SK-N-SH treated with all-trans-retinoic acid at 6 μM for 48 hours (cell line): ENCODE measurements around the gene SDF4.

Source experiments
- ATAC-seq: fragments of 200-7000 bp; cut with Tn5 transposase; 3 replicates; pipeline ENCODE4 v1.9.1; 2020; ENCODE audit warnings: mild to moderate bottlenecking, moderate library complexity
- BACH2 ChIP-seq: fragments of 250-450 bp; sonication (Bioruptor Pico); IDR thresholded peaks from 2 replicates; pipeline ENCODE4 v1.9.0; 2021; ENCODE audit warnings: mild to moderate bottlenecking, borderline replicate concordance
- CSDC2 ChIP-seq: fragments of 250-450 bp; sonication (Bioruptor Pico); IDR thresholded peaks from 2 replicates; pipeline ENCODE4 v1.5.0; 2020; ENCODE audit warnings: mild to moderate bottlenecking, moderate library complexity
- ESRRG ChIP-seq: fragments of 250-450 bp; sonication (Bioruptor Pico); IDR thresholded peaks from 2 replicates; pipeline ENCODE4 v1.6.1; 2021; ENCODE audit warnings: mild to moderate bottlenecking
- GLIS3 ChIP-seq: fragments of 250-450 bp; sonication (Bioruptor Pico); IDR thresholded peaks from 2 replicates; pipeline ENCODE4 v1.5.0; 2020; ENCODE audit warnings: mild to moderate bottlenecking, moderate library complexity
- ISL1 ChIP-seq: fragments of 250-450 bp; sonication (Bioruptor Pico); IDR thresholded peaks from 2 replicates; pipeline ENCODE4 v2.1.2; 2022; ENCODE audit warnings: mild to moderate bottlenecking, moderate library complexity
- OSR1 ChIP-seq: fragments of 250-450 bp; sonication (Bioruptor Pico); IDR thresholded peaks from 2 replicates; pipeline ENCODE4 v1.8.0; 2022; ENCODE audit warnings: moderate library complexity, mild to moderate bottlenecking, inconsistent platforms
- PPARA ChIP-seq: fragments of 250-450 bp; sonication (Bioruptor Pico); IDR thresholded peaks from 2 replicates; pipeline ENCODE4 v1.5.0; 2020; ENCODE audit warnings: mild to moderate bottlenecking, borderline replicate concordance
- RARB ChIP-seq: fragments of 250-450 bp; sonication (Bioruptor Pico); IDR thresholded peaks from 2 replicates; pipeline ENCODE4 v1.8.0; 2021; ENCODE audit warnings: mild to moderate bottlenecking, moderate library complexity
- TCF4 ChIP-seq: fragments of 250-450 bp; sonication (Bioruptor Pico); IDR thresholded peaks from 2 replicates; pipeline ENCODE4 v1.8.0; 2021; ENCODE audit warnings: mild to moderate bottlenecking, moderate library complexity, borderline replicate concordance
- TOX ChIP-seq: fragments of 250-450 bp; sonication (Bioruptor Pico); IDR thresholded peaks from 2 replicates; pipeline ENCODE4 v1.8.0; 2021; ENCODE audit warnings: mild to moderate bottlenecking, moderate library complexity, borderline replicate concordance
- ZC3H10 ChIP-seq: fragments of 250-450 bp; sonication (Bioruptor Pico); IDR thresholded peaks from 2 replicates; pipeline ENCODE4 v1.5.1; 2021; ENCODE audit warnings: mild to moderate bottlenecking, moderate library complexity
- ZFP3 ChIP-seq: fragments of 250-450 bp; sonication (Bioruptor Pico); IDR thresholded peaks from 2 replicates; pipeline ENCODE4 v1.5.0; 2020; ENCODE audit warnings: mild to moderate bottlenecking, moderate library complexity
- ZFP30 ChIP-seq: fragments of 450-650 bp; formaldehyde crosslinking; IDR thresholded peaks from 2 replicates; pipeline ENCODE4 v1.5.0; 2022; ENCODE audit warnings: mild to moderate bottlenecking, moderate library complexity
- ZNF565 ChIP-seq: fragments of 450-650 bp; formaldehyde crosslinking; conservative IDR thresholded peaks from 2 replicates; pipeline ENCODE4 v1.5.0; 2020; ENCODE audit warnings: low read depth, mild to moderate bottlenecking, moderate library complexity
- ZNF8 ChIP-seq: fragments of 450-650 bp; formaldehyde crosslinking; IDR thresholded peaks from 2 replicates; pipeline ENCODE4 v1.5.0; 2020; ENCODE audit warnings: mild to moderate bottlenecking, moderate library complexity
- TF ChIP-seq, protein P1 (sequence below): fragments of 250-450 bp; sonication (Bioruptor Pico); IDR thresholded peaks from 2 replicates; pipeline ENCODE4 v1.5.0; 2020; ENCODE audit warnings: mild to moderate bottlenecking, moderate library complexity
- TF ChIP-seq, protein P2 (sequence below): fragments of 250-450 bp; sonication (Bioruptor Pico); IDR thresholded peaks from 2 replicates; pipeline ENCODE4 v1.8.0; 2021; ENCODE audit warnings: low read depth, mild to moderate bottlenecking, moderate library complexity, borderline replicate concordance
- TF ChIP-seq, protein P3 (sequence below): fragments of 250-450 bp; sonication (Bioruptor Pico); IDR thresholded peaks from 2 replicates; pipeline ENCODE4 v1.5.1; 2020; ENCODE audit warnings: low read depth, mild to moderate bottlenecking, moderate library complexity
- TF ChIP-seq, protein P4 (sequence below): fragments of 250-450 bp; sonication (Bioruptor Pico); IDR thresholded peaks from 2 replicates; pipeline ENCODE4 v1.8.0; 2020; ENCODE audit warnings: mild to moderate bottlenecking, moderate library complexity, borderline replicate concordance
- TF ChIP-seq, protein P5 (sequence below): fragments of 250-450 bp; sonication (Bioruptor Pico); IDR thresholded peaks from 2 replicates; pipeline ENCODE4 v1.5.1; 2021; ENCODE audit warnings: mild to moderate bottlenecking, moderate library complexity

SDF4 gene

DNA sequence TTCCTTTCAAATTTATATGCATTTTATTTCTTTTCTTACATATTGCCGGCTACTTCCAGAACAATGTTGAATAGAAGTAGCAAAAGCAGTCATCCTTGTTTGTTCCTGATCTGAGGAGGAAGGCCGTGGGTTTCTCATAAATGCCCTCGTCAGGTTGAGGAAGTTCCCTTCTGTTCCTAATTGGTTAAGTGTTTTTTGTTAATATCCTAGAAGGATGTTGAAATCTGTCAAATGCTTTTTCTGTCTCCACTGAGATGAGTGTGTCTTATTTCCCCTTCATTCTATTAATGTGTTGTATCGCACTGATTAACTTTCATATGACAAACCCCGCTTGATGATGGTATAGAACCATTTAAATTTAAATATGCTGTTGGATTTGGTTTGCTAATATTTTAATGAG is 42.7 kb downstream of the SDF4 start:
- TF ChIP-seq GLIS3 (CRISPR knock-in tag) (no peak), ZNF565 (CRISPR knock-in tag) (no peak), TCF4 (no peak), ISL1 (CRISPR knock-in tag) (no peak)
- TF ChIP-seq, protein P1, sequence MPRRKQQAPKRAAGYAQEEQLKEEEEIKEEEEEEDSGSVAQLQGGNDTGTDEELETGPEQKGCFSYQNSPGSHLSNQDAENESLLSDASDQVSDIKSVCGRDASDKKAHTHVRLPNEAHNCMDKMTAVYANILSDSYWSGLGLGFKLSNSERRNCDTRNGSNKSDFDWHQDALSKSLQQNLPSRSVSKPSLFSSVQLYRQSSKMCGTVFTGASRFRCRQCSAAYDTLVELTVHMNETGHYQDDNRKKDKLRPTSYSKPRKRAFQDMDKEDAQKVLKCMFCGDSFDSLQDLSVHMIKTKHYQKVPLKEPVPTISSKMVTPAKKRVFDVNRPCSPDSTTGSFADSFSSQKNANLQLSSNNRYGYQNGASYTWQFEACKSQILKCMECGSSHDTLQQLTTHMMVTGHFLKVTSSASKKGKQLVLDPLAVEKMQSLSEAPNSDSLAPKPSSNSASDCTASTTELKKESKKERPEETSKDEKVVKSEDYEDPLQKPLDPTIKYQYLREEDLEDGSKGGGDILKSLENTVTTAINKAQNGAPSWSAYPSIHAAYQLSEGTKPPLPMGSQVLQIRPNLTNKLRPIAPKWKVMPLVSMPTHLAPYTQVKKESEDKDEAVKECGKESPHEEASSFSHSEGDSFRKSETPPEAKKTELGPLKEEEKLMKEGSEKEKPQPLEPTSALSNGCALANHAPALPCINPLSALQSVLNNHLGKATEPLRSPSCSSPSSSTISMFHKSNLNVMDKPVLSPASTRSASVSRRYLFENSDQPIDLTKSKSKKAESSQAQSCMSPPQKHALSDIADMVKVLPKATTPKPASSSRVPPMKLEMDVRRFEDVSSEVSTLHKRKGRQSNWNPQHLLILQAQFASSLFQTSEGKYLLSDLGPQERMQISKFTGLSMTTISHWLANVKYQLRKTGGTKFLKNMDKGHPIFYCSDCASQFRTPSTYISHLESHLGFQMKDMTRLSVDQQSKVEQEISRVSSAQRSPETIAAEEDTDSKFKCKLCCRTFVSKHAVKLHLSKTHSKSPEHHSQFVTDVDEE = no peak
- ATAC-seq = no peak

DNA sequence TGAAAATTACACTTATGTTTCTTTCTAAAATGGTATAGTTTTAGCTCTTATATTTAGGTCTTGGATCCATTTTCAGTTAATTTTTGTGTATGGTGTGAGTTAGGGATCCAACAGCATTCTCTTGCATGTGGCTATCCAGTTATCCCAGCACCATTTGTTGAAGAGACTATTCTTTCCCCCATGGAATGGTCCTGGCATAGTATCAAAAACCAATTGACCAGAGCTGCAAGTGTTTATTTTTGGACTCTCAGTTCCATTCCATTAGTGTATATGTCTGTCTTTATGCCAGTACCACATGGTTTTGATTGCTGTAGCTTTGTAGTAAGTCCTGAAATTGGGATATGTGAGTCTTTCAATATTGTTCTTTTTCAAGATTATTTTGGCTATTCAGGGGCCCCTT is 43.9 kb downstream of the SDF4 start:
- no peak for ATAC-seq
- TF ChIP-seq TOX (CRISPR knock-in tag) = no peak
- no peak for TF ChIP-seq ZFP3 (CRISPR knock-in tag)
- TF ChIP-seq RARB (CRISPR knock-in tag) = no peak
- no peak for TF ChIP-seq ZFP30 (CRISPR knock-in tag)
- TF ChIP-seq OSR1 = no peak
- no peak for TF ChIP-seq ESRRG (CRISPR knock-in tag)
- no peak for TF ChIP-seq BACH2 (CRISPR knock-in tag)
- no peak for TF ChIP-seq ZNF565 (CRISPR knock-in tag)
- TF ChIP-seq GLIS3 (CRISPR knock-in tag) = no peak
- no peak for TF ChIP-seq ZNF8 (CRISPR knock-in tag)
- TF ChIP-seq, protein P2, sequence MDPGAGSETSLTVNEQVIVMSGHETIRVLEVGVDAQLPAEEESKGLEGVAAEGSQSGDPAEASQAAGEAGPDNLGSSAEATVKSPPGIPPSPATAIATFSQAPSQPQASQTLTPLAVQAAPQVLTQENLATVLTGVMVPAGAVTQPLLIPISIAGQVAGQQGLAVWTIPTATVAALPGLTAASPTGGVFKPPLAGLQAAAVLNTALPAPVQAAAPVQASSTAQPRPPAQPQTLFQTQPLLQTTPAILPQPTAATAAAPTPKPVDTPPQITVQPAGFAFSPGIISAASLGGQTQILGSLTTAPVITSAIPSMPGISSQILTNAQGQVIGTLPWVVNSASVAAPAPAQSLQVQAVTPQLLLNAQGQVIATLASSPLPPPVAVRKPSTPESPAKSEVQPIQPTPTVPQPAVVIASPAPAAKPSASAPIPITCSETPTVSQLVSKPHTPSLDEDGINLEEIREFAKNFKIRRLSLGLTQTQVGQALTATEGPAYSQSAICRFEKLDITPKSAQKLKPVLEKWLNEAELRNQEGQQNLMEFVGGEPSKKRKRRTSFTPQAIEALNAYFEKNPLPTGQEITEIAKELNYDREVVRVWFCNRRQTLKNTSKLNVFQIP (CRISPR knock-in tag) = no peak
- TF ChIP-seq CSDC2 (CRISPR knock-in tag) = no peak
- TF ChIP-seq PPARA (CRISPR knock-in tag) = no peak
- TF ChIP-seq, protein P3, sequence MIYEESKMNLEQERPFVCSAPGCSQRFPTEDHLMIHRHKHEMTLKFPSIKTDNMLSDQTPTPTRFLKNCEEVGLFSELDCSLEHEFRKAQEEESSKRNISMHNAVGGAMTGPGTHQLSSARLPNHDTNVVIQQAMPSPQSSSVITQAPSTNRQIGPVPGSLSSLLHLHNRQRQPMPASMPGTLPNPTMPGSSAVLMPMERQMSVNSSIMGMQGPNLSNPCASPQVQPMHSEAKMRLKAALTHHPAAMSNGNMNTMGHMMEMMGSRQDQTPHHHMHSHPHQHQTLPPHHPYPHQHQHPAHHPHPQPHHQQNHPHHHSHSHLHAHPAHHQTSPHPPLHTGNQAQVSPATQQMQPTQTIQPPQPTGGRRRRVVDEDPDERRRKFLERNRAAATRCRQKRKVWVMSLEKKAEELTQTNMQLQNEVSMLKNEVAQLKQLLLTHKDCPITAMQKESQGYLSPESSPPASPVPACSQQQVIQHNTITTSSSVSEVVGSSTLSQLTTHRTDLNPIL (CRISPR knock-in tag) = no peak
- TF ChIP-seq, protein P4, sequence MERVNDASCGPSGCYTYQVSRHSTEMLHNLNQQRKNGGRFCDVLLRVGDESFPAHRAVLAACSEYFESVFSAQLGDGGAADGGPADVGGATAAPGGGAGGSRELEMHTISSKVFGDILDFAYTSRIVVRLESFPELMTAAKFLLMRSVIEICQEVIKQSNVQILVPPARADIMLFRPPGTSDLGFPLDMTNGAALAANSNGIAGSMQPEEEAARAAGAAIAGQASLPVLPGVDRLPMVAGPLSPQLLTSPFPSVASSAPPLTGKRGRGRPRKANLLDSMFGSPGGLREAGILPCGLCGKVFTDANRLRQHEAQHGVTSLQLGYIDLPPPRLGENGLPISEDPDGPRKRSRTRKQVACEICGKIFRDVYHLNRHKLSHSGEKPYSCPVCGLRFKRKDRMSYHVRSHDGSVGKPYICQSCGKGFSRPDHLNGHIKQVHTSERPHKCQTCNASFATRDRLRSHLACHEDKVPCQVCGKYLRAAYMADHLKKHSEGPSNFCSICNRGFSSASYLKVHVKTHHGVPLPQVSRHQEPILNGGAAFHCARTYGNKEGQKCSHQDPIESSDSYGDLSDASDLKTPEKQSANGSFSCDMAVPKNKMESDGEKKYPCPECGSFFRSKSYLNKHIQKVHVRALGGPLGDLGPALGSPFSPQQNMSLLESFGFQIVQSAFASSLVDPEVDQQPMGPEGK (CRISPR knock-in tag) = no peak
- TF ChIP-seq ISL1 (CRISPR knock-in tag) = no peak
- TF ChIP-seq, all 23 proteins: peak for 0

DNA sequence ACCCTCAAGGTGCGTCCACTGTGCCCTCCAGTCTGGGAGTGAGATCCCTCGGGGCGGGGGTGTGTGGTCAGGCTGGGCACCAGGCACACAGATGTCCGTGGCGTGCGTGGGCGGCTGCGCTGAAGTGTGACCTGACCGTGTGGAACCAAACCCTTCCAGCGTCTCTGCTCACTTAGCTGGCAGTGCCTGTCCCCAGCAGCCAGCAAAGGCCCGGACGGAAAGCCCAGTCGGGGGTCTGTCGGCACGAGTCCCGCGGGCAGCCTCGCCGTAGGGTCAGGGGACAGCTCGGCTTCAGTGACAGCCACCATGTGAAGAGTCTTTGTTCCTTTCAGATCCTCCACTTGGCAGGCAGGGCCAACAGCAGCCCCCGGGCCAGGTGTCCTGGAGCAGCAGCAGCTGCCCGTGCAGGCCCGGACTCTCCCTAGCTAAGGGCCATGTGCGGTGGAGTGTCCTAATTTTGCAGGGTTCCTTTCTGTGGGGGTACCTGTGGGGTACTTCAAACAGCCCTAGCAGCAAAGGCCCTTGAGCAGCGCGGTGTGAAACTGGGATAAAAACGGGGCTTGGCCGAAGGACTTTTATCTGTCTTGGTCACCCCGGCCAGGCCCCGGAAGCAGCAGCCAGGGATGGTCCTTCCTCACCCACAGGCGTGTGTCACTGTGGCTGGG is 46.6 kb downstream of the SDF4 start:
- no peak for TF ChIP-seq ZNF565 (CRISPR knock-in tag)

DNA sequence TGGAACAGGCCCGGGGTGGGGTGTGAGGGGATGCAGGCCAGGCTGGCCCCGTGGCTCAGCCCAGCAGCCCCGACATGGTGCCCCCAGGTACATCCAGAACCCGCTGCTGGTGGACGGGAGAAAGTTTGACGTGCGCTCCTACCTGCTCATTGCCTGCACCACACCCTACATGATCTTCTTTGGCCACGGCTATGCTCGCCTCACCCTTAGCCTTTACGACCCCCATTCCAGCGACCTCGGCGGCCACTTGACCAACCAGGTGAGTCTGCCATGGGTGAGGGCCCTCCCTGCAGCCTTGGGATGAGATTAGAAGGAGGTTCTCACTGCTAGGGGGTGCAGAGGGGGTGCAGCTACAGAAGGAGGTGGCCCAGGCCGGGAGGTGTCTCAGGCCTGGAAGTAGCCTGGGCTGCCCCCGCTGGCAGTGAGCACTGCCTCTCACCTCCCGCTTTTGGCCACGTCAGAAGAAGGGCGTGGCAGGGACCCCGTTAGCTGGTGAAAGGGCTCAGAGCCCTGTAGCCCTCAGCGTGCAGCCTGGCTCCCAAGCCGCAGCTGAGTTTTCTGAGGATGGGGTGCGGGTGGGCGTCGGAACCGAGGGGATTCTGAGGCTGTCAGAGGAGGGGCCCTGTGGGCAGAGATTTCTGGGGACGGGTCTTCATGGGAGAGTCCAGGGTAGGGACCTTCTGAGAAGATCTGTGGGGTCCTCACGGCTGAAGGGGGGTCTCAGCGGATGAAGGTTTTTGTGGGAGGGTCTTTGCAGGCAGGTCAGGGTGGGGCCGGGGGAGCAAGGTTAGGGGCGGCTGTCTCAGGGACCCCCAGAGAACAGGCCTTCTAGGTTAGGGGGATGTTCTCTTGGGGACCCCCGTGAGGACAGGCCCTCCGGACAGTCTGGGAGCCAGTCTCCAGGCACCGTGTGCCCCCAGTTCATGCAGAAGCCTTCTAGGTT is 47.7 kb downstream of the SDF4 start:
- no peak for ATAC-seq
- TF ChIP-seq, protein P4 (CRISPR knock-in tag) = no peak
- TF ChIP-seq GLIS3 (CRISPR knock-in tag) (no peak), TCF4 (no peak), ZC3H10 (CRISPR knock-in tag) (no peak), OSR1 (no peak), ZFP30 (CRISPR knock-in tag) (no peak), CSDC2 (CRISPR knock-in tag) (no peak), TOX (CRISPR knock-in tag) (no peak), ZNF8 (CRISPR knock-in tag) (no peak), RARB (CRISPR knock-in tag) (no peak), ISL1 (CRISPR knock-in tag) (no peak)
- TF ChIP-seq, protein P5, sequence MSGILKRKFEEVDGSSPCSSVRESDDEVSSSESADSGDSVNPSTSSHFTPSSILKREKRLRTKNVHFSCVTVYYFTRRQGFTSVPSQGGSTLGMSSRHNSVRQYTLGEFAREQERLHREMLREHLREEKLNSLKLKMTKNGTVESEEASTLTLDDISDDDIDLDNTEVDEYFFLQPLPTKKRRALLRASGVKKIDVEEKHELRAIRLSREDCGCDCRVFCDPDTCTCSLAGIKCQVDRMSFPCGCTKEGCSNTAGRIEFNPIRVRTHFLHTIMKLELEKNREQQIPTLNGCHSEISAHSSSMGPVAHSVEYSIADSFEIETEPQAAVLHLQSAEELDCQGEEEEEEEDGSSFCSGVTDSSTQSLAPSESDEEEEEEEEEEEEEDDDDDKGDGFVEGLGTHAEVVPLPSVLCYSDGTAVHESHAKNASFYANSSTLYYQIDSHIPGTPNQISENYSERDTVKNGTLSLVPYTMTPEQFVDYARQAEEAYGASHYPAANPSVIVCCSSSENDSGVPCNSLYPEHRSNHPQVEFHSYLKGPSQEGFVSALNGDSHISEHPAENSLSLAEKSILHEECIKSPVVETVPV (CRISPR knock-in tag) = no peak

More for the DNA sequence above, 46.6 kb downstream of the SDF4 start:
- no peak for ATAC-seq
